ENCODE measurements around the gene KLRF2. TPM values are rescaled to one million over a fixed set of nuclear protein-coding genes. Genes with fewer than 3 reads are reported as not detected.

KLRF2 gene
- total RNA-seq, 1 experiment from 2014 or later = not detected

DNA sequence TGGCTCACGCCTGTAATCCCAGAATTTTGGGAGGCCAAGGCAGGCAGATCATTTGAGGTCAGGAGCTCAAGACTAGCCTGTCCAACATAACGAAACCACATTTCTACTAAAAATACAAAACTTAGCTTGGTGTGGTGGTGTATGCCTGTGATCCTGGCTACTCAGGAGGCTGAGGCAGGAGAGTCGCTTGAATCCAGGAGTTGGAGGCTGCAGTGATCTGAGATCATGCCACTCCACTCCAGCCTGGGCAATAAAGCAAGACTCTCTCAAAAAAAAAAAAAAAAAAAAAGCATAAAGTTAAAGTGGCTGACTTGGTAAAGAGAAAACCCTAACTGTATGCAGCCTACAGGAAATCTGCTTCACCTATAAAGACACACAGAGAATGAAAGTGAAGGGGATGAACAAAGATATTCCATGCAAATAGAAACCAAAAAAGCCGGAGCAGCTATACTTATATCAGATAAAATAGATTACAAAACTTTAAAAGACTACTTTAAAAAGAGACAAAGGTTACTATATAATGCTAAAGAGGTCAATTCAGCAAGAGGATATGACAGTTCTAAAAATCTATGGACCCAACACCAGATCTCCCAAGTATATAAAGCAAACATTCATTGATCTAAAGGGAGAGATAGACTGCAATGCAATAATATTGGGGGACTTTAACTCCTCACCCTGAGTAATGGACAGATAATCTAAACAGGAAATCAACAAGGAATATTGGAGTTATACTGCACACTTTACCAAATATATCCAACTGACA, 16.2 kb upstream of the KLRF2 start:
- Histone ChIP-seq H3K36me3 (ENCODE audit: low read depth, low read length) (no peaks in the 10 kb centered on the region), H3K27ac (ENCODE audit: low read length) (no peak overlapping the region), H3K9me2 (replicated peaks; ENCODE audit: low read length) (no peaks in the 10 kb centered on the region), H2AFZ (ENCODE audit: low read length) (no peak overlapping the region), H3K9ac (ENCODE audit: low read length) (no peak overlapping the region), H3K27me3 (ENCODE audit: low read length) (peaks cover 10% of the 10 kb centered on the region; the same call in 1 of the 2 replicates), H3K79me2 (ENCODE audit: low read length) (no peaks in the 10 kb centered on the region), H3K9me3 (ENCODE audit: low read length) (no peaks in the 10 kb centered on the region), H3K4me2 (ENCODE audit: low read length) (no peak overlapping the region), H3F3A (ENCODE audit: low read length, unreplicated experiment) (no peaks in the 10 kb centered on the region), H4K20me1 (ENCODE audit: low read length) (no peaks in the 10 kb centered on the region), H3K4me3 (ENCODE audit: low read length) (no peak overlapping the region), H3K4me1 (ENCODE audit: insufficient read depth, low read length) (peaks cover 13% of the 10 kb centered on the region; the same call in 1 of the 2 replicates)
- CTCF ChIA-PET = no interaction called here
- ATAC-seq = no peak
- no TSS peak for BruUV-seq (replicated peaks)
- TF ChIP-seq, protein P1, sequence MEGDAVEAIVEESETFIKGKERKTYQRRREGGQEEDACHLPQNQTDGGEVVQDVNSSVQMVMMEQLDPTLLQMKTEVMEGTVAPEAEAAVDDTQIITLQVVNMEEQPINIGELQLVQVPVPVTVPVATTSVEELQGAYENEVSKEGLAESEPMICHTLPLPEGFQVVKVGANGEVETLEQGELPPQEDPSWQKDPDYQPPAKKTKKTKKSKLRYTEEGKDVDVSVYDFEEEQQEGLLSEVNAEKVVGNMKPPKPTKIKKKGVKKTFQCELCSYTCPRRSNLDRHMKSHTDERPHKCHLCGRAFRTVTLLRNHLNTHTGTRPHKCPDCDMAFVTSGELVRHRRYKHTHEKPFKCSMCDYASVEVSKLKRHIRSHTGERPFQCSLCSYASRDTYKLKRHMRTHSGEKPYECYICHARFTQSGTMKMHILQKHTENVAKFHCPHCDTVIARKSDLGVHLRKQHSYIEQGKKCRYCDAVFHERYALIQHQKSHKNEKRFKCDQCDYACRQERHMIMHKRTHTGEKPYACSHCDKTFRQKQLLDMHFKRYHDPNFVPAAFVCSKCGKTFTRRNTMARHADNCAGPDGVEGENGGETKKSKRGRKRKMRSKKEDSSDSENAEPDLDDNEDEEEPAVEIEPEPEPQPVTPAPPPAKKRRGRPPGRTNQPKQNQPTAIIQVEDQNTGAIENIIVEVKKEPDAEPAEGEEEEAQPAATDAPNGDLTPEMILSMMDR (conservative IDR thresholded peaks at IDR 0.05; ENCODE audit: low read depth, low read length) = no peak
- no peak for TF ChIP-seq EZH2 (IDR thresholded peaks at IDR 0.05; ENCODE audit: low read length, unreplicated experiment)
- TF ChIP-seq EZH2phosphoT487 (IDR thresholded peaks at IDR 0.05; ENCODE audit: borderline replicate concordance, low read length) = no peak
- POLR2A ChIA-PET (ENCODE audit: unreplicated experiment) = no interaction called here
- intact Hi-C loops (cut with micrococcal nuclease) = no loop called here
- no peak for DNase-seq

DNA sequence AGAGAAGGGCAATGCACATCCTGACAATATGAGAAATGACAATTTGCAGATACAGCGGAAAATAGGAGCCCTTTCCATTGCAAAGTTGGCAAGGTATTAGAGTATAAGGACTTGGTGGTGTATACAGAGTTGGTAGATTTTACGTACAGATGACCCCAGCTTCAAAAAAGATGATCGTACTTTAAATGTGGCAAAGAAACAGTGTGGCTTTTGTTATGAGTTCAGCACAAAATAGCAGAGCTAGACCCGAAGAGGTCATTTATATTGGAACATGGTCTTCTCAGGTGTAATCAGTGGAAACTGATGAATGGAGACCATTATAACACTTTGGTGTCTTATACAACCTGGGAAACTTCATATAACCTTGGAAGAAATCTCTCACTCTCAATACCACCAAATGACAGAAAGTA, 14.4 kb upstream of the KLRF2 start:
- Histone ChIP-seq H3K9me3 (ENCODE audit: low read length) (no peaks in the 10 kb centered on the region), H3K36me3 (ENCODE audit: low read depth, low read length) (no peaks in the 10 kb centered on the region), H3K27ac (ENCODE audit: low read length) (no peak overlapping the region), H3K27me3 (ENCODE audit: low read length) (peaks cover 10% of the 10 kb centered on the region; the same call in 1 of the 2 replicates), H3F3A (ENCODE audit: low read length, unreplicated experiment) (no peaks in the 10 kb centered on the region), H3K9ac (ENCODE audit: low read length) (no peak overlapping the region), H2AFZ (ENCODE audit: low read length) (no peak overlapping the region), H3K4me1 (ENCODE audit: insufficient read depth, low read length) (peaks cover 13% of the 10 kb centered on the region; the same call in 1 of the 2 replicates), H3K4me3 (ENCODE audit: low read length) (no peak overlapping the region), H3K79me2 (ENCODE audit: low read length) (no peaks in the 10 kb centered on the region), H3K9me2 (replicated peaks; ENCODE audit: low read length) (no peaks in the 10 kb centered on the region), H3K4me2 (ENCODE audit: low read length) (no peak overlapping the region), H4K20me1 (ENCODE audit: low read length) (no peaks in the 10 kb centered on the region)
- BruUV-seq (replicated peaks) = no TSS peak
- POLR2A ChIA-PET (ENCODE audit: unreplicated experiment) = no interaction called here
- intact Hi-C loops (cut with micrococcal nuclease) = no loop called here
- DNase-seq = no peak
- CTCF ChIA-PET = no interaction called here
- TF ChIP-seq EZH2phosphoT487 (IDR thresholded peaks at IDR 0.05; ENCODE audit: borderline replicate concordance, low read length) (no peak), EZH2 (IDR thresholded peaks at IDR 0.05; ENCODE audit: low read length, unreplicated experiment) (no peak)
- TF ChIP-seq, protein P1 (conservative IDR thresholded peaks at IDR 0.05; ENCODE audit: low read depth, low read length) = no peak
- no peak for ATAC-seq

DNA sequence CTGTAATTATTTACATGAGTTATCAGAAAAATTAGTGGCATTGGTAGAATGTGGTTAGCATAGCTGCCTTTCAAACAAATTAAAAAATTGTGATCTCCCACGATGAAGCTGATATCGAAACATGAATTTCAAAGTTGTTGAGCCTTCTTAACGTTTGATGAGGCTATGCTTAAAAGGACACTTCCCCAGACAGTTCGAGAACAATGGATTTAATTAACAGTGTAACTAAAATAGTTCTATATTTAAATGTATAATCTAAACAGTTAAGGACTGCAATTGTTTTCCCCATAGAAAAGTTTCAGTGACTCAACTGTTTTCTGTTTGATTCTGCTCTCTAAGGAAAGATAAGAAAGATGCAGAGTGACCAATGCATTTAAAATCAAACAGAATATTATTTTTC, 13.8 kb upstream of the KLRF2 start:
- DNase-seq (no peak), ATAC-seq (no peak)
- no peaks in the 10 kb centered on the region for H3K79me2 ChIP-seq (ENCODE audit: low read length)
- peaks cover 13% of the 10 kb centered on the region; the same call in 1 of the 2 replicates for H3K4me1 ChIP-seq (ENCODE audit: insufficient read depth, low read length)
- CTCF ChIA-PET = no interaction called here
- intact Hi-C loops (cut with micrococcal nuclease) = no loop called here
- H3K9me2 ChIP-seq (replicated peaks; ENCODE audit: low read length) = no peaks in the 10 kb centered on the region
- H2AFZ ChIP-seq (ENCODE audit: low read length) = no peak overlapping the region
- H3K4me3 ChIP-seq (ENCODE audit: low read length) = no peak overlapping the region
- BruUV-seq (replicated peaks) = no TSS peak
- no peaks in the 10 kb centered on the region for H3K36me3 ChIP-seq (ENCODE audit: low read depth, low read length)
- no peak overlapping the region for H3K9ac ChIP-seq (ENCODE audit: low read length)
- POLR2A ChIA-PET (ENCODE audit: unreplicated experiment) = interaction anchor here (0.6 kb wide), 1 partner anchor 31 kb away, joined by 7 read pairs; no protein-coding TSS in a partner anchor
- H3F3A ChIP-seq (ENCODE audit: low read length, unreplicated experiment) = no peaks in the 10 kb centered on the region
- H4K20me1 ChIP-seq (ENCODE audit: low read length) = no peaks in the 10 kb centered on the region
- TF ChIP-seq, protein P1 (conservative IDR thresholded peaks at IDR 0.05; ENCODE audit: low read depth, low read length) = no peak
- TF ChIP-seq EZH2 (IDR thresholded peaks at IDR 0.05; ENCODE audit: low read length, unreplicated experiment) = no peak
- TF ChIP-seq EZH2phosphoT487 (IDR thresholded peaks at IDR 0.05; ENCODE audit: borderline replicate concordance, low read length) = no peak
- H3K9me3 ChIP-seq (ENCODE audit: low read length) = no peaks in the 10 kb centered on the region
- no peak overlapping the region for H3K27ac ChIP-seq (ENCODE audit: low read length)
- H3K4me2 ChIP-seq (ENCODE audit: low read length) = no peak overlapping the region
- peaks cover 9% of the 10 kb centered on the region; the same call in 1 of the 2 replicates for H3K27me3 ChIP-seq (ENCODE audit: low read length)
